ENCODE results near the gene SIGLEC5. TPM values are rescaled to one million over a fixed set of nuclear protein-coding genes. Genes with fewer than 3 reads are reported as not detected.

The SIGLEC5 gene
- total RNA-seq, 4 donors from 2014 or later: 0.20 to 2.2 (median 1.6) TPM

DNA sequence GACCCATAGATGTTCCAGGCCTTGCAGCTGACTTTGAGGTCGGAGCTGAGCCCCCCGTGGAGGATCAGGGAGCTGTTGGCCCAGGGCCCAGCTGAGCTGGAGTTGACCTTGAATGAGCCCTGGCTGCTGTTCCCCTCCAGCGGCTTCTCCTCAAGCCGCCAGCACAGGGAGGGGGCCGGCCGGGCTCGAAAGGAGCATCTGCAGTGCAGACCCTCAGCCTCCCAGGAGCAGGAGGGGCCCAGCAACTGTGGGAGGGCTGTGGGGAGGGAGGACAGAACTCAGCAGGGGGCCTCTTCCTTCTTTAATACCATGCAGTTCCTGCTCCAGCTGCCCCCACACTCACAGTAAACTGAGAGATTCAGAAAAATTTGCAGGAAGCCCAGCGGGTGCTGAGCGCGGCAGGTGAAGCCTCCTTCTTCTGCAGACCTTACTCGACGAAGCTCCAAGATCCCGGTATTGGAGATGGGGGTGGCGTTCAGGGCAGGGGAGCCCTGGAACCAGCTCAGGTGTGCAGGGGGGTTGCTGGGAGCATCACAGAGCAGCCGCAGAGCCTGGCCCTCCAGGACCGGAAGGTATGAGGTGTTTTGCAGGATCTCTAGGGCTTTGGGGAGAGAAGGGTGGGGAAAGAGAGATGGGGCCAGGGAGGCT is 2.6 kb downstream of the SIGLEC5 start:
- Histone ChIP-seq H3K36me3 (no peaks in the 10 kb centered on the region), H3K27ac (no peak overlapping the region), H3K9me3 (peaks cover 0 to 1% (median 0%) of the 10 kb centered on the region in 4 donors), H3K27me3 (no peaks in the 10 kb centered on the region), H3K4me1 (no peaks in the 10 kb centered on the region), H3K4me3 (no peak overlapping the region)
- WGBS, 2 donors: 35 to 64% methylated on average over 14 of the region's 16 CpGs
- DNase-seq (ENCODE audit: low spot score in 2 of 2): no peak
- no peak for TF ChIP-seq POLR2A (IDR thresholded peaks at IDR 0.05)
- no peak for TF ChIP-seq EP300 (IDR thresholded peaks at IDR 0.05)
- TF ChIP-seq, protein P1, sequence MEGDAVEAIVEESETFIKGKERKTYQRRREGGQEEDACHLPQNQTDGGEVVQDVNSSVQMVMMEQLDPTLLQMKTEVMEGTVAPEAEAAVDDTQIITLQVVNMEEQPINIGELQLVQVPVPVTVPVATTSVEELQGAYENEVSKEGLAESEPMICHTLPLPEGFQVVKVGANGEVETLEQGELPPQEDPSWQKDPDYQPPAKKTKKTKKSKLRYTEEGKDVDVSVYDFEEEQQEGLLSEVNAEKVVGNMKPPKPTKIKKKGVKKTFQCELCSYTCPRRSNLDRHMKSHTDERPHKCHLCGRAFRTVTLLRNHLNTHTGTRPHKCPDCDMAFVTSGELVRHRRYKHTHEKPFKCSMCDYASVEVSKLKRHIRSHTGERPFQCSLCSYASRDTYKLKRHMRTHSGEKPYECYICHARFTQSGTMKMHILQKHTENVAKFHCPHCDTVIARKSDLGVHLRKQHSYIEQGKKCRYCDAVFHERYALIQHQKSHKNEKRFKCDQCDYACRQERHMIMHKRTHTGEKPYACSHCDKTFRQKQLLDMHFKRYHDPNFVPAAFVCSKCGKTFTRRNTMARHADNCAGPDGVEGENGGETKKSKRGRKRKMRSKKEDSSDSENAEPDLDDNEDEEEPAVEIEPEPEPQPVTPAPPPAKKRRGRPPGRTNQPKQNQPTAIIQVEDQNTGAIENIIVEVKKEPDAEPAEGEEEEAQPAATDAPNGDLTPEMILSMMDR (IDR thresholded peaks at IDR 0.05): no peak

DNA sequence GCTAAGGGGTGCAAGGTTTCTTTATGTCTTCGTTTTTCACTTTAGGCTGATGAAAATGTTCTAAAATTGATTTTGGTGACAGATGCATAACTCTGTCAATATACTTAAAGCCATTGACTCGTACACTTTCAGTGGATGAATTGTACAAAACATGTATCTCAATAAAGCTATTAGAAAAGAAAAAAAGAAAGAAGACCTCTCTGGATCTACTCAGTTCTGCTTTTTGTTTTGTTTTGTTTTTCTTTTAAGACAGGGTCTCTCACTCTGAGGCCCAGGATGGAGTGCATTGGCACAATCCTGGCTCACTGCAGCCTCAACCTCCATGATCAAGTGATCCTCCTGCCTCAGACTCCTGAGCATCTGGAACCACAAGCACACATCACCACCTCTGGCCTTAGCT is 3.5 kb downstream of the SIGLEC5 start:
- no peaks in the 10 kb centered on the region for H3K36me3 ChIP-seq
- H3K9me3 ChIP-seq: peaks cover 0 to 4% (median 0%) of the 10 kb centered on the region in 4 donors
- WGBS, 2 donors: 52 to 64% methylated on average over 2 of the region's 2 CpGs
- no peak for DNase-seq (ENCODE audit: low spot score in 2 of 2)
- TF ChIP-seq EP300 (IDR thresholded peaks at IDR 0.05): no peak
- TF ChIP-seq POLR2A (IDR thresholded peaks at IDR 0.05): no peak
- TF ChIP-seq, protein P1 (IDR thresholded peaks at IDR 0.05): no peak
- H3K27ac ChIP-seq: no peak overlapping the region
- H3K4me3 ChIP-seq: no peak overlapping the region
- no peaks in the 10 kb centered on the region for H3K4me1 ChIP-seq
- H3K27me3 ChIP-seq: no peaks in the 10 kb centered on the region

DNA sequence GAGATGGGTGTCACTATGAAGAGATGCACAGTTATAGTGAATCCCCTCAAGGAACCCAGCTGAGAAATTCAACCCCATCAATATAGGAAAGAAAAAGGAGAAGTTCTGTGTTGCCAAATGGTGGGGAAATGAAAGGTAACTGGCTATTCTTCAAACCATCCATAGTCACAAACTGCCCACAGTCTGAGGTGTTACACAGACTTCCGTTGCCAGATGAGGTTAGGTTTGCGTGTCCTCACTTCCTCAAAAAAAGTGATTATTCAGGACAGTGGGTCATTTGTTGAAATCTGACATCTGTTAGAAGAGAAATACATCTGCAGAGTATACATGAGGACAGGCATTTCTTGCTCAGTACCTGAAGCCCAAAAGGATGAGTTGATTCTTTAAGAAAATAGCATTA is 9.0 kb downstream of the SIGLEC5 start:
- no peak for DNase-seq (ENCODE audit: low spot score in 2 of 2)
- Histone ChIP-seq H3K36me3 (no peaks in the 10 kb centered on the region), H3K27ac (no peak overlapping the region), H3K4me3 (no peak overlapping the region), H3K27me3 (no peaks in the 10 kb centered on the region), H3K4me1 (no peaks in the 10 kb centered on the region), H3K9me3 (peaks cover 0 to 4% (median 0%) of the 10 kb centered on the region in 4 donors)
- no peak for TF ChIP-seq POLR2A (IDR thresholded peaks at IDR 0.05)
- TF ChIP-seq EP300 (IDR thresholded peaks at IDR 0.05): no peak
- TF ChIP-seq, protein P1 (IDR thresholded peaks at IDR 0.05): no peak
- 42 to 56% methylated on average over 2 of the region's 2 CpGs for WGBS, 2 donors

DNA sequence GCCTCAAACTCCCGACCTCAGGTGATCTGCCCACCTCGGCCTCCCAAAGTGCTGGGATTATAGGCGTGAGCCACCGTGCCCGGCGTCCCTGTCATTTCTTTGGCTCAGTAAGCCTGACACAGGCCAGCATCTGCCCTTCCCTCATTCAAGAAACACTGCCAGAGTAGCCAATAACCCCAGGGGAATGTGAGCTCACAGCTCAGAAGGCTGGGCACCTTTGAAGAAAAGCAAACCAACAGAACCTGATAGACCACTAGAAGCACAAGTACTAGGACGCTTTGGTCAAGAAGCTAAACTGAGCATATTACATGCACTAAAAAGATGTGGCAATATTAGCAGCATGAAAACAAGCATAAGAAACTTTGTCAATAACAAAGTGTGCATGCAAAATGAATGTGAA is 14.2 kb downstream of the SIGLEC5 start:
- DNase-seq (ENCODE audit: low spot score in 2 of 2): no peak
- Histone ChIP-seq H3K27ac (no peak overlapping the region), H3K4me1 (no peaks in the 10 kb centered on the region), H3K36me3 (no peaks in the 10 kb centered on the region), H3K27me3 (peaks cover 0 to 8% of the 10 kb centered on the region in 2 donors), H3K4me3 (no peak overlapping the region), H3K9me3 (peaks cover 0 to 12% (median 0%) of the 10 kb centered on the region in 4 donors)
- WGBS, 2 donors: 88 to 95% methylated on average over 7 of the region's 7 CpGs
- no peak for TF ChIP-seq POLR2A (IDR thresholded peaks at IDR 0.05)
- TF ChIP-seq, protein P1 (IDR thresholded peaks at IDR 0.05): no peak

DNA sequence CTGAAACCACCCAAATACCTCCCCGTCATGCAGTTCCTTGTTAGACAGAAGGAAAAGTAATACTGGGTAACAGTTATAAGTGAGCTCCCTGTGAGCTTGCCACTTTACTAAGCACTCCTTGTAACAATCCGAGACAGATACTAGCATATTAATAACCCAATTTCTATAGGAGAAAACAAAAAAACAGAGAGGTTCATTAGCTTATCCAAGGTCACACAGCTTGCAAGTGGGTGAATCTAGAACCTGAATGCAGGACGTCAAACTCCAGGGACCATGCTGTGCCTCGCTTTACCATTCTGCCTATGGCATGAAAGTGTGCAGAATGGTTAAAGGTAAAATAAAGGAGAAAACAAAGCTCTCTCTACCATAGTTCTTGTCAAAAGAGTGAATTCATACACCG is 15.4 kb downstream of the SIGLEC5 start:
- no peaks in the 10 kb centered on the region for H3K36me3 ChIP-seq
- H3K9me3 ChIP-seq: peaks cover 0 to 12% (median 0%) of the 10 kb centered on the region in 4 donors
- WGBS, 2 donors: 53 to 80% methylated on average over 5 of the region's 5 CpGs
- H3K27me3 ChIP-seq: peaks cover 0 to 8% of the 10 kb centered on the region in 2 donors
- H3K4me1 ChIP-seq: no peaks in the 10 kb centered on the region
- H3K4me3 ChIP-seq: no peak overlapping the region
- no peak for DNase-seq (ENCODE audit: low spot score in 2 of 2)
- TF ChIP-seq EP300 (IDR thresholded peaks at IDR 0.05) (no peak), POLR2A (IDR thresholded peaks at IDR 0.05) (no peak)
- TF ChIP-seq, protein P1 (IDR thresholded peaks at IDR 0.05): no peak
- no peak overlapping the region for H3K27ac ChIP-seq

Measured in tibial nerve (tissue), 4 donors.